NCI-H1092 treated with DMSO at 0.1 percent for 48 hours (cell line): Measurements from ENCODE around the gene TMEM14A.
"Not testable (repeated sequence)": the region's sequence is repeated elsewhere in the genome, so short reads cannot be mapped to it uniquely, and the experiment has no call there.

Experiments used
- DNase-seq: peaks from one replicate; lab custom pipeline; 2025; lab: John Stamatoyannopoulos, UW

TMEM14A gene

DNA sequence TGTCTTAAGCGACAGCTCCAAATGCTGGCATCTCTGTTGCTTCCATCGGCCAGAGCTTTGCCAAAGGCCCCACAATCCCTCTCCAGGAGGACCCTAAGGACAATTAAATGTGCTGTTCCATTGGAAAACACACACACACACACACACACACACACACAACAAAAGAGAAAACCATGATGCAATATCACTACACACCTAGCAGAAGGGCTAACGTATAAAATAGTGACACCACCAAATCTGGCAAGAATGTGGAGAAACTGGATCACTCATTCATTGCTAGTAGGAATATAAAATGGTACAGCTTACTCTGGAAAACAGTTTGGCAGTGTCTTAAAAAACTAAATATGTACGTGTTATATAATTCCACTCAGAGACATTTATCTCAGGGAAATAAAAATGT lies 13.0 kb upstream of the TMEM14A start:
- DNase-seq: no peak

DNA sequence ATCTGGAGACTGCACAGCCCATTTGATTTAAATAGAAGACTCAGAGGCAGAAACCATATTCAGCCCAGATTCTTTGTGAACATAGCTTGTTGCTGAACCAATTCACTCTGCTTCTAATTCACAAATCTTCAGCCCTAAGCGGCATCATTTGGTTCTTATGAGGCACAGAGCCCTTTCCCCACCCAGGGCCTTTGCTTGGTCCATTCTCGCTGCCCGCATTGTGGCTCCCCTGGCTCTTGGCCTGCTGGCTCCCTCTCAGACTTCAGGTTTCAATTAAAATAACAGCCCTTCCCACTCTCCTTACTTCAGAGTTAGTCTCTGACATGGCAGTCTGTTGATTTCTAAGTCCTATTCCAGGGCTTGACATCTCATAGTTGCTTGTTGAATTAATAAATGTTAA lies 9.4 kb upstream of the TMEM14A start:
- no peak for DNase-seq

DNA sequence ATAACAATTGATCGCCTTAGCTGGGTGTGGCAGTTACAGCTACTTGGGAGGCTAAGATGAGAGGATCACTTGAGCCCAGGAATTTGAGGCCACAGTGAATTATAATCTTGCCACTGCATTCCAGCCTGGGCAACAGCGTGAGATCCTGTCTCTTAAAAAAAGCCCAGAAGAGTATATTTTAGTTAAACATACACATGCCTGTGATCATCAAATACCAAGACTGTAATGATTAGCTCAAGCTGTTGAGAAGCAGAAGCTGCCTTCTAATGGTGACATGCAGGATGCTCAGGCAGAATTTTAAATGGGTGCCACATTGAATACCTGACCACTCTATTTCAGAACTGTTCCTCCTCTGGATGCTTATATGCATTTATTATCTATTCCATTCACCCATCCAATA lies 8.9 kb upstream of the TMEM14A start:
- no peak for DNase-seq

DNA sequence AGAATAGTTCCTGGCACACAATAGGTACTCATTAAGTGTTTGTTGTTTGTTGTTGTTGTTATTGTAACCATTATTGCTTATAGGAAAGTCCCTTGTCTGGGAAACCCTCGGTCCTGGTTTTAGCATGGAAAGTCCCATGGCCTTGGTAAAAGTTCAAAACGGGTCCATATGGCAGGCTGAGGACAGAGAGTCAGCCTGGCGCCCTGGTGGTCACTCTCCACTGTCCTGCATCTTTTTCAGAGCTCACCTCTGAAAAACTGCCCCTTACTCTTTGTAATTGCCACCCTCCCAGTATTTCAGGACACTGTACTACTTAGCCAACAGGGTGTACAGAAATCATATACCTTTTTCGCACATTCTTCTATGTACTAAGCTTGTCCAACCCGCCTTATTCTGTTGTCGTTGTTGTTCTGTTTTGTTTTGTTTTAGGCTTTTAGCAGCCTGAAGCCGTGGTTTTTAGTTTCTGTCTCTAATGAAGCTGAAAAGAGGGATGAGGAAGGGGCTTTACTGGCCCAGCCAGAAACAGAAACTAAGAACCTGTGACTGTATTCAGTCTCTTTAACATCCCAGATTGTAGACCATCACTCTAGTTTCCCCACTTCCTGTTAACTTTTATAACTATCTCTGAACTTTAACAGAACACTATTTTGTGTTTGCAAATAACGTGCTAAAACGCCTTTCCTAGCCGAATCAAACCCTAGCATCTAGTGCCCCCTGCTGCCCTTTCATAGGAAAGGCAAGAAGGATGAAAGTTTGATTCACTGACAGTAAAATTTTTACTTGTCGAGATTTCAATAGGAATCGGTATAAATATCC lies 7.6 kb upstream of the TMEM14A start:
- peak; percentile 72 for DNase-seq

DNA sequence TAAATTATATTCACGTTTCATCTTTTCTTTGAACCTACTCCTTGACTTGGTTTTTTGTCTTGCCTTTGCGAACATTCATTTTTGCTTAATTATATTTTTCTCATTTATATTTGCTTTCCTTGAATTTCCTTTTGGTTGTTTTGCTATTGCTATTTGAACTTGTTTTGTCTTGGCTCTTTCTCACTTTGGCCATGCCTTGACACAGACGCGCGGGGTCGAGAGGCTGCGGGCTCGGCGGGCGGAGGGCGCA lies 7.1 kb upstream of the TMEM14A start:
- no peak for DNase-seq

DNA sequence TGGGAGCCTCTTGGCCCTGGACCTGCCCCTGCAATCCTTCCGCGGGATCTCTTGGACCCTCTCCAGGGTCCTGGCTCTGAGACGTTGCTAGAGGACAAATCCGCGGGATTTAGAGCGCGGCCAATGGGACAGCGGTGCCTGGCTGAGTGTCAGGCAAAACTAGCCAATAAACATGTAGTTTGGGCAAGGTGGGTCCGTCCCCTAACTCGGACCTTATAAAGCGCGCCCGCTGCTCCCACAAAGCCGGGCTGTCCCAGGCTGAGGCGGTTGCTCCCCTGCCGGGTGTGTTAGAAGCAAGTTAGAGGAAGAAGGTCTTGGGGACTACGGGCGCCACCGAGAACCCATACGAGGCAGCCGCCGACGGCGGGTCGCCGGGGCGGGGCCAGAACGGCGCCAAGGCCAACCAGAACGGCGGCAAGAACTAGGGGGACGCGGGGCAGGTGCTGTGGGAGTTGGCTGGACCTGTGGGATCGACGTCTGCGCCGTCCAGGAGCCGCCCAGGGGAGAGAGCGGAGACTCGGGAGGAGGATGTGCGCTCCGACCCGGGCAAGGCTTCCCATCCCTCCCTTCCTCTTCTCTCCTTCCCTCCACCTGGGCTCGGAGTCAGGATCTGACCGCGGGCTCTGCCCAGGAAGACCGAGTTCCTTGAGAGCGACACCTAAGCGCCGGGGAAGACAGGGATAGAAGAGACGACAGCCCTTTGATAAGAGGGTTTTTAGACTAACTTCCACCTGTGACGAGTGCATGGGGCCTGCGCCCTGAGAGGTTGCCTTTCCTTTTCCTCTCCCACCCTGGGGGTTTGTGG lies 6.5 kb upstream of the TMEM14A start:
- peak; percentile 90 for DNase-seq

DNA sequence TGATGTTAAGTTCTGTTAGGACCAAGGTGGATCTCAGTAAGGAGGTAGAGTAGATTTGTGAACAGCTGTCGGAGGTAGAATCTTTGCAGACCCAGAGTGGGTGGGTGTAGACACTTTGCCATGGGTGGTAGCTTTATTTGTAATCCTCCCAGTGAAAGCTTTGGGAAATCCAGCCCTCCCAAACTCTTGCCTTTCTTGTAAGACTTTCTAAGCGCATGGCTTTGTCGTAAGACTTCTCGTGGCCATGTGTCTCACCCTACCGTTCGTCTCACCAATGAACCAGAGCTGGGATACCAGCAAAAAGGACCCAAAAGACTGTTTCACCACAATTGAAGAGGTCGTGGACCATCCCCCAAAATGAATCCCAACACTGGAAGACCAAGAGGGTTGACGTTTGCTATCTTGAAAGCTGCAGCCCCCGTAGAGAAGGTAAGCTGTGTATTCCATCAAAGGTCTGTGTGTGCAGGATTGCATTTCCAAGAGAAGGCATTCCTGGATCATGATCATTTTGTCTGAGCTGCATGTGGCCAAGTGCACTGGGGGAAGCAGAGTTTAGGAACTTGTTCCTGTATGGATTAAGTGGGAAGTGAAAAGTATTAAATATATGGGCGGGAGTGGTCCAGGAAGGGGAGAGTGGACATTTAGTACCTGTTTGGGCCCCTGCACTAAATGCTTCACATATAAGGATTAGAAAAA lies 5.8 kb upstream of the TMEM14A start:
- no peak for DNase-seq

DNA sequence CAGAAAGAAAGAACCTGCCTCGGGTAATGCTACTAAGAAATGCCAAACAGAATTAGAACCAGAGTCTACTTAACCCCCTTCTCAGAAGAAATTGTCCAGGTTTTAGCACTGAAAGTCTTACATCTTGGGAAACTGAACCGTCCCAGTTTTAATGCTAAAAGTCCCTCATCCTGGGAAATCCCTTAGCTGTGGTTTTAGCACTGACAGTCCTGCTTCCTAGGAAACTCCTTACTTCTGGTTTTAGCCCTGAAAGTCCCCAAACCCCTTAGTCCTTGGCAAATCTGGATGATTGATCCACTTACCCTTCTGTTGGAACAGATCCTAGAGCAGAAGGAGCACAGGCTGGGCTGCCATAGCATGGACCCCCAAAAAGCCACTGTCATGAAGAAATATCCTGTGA lies 4.8 kb upstream of the TMEM14A start:
- no peak for DNase-seq

DNA sequence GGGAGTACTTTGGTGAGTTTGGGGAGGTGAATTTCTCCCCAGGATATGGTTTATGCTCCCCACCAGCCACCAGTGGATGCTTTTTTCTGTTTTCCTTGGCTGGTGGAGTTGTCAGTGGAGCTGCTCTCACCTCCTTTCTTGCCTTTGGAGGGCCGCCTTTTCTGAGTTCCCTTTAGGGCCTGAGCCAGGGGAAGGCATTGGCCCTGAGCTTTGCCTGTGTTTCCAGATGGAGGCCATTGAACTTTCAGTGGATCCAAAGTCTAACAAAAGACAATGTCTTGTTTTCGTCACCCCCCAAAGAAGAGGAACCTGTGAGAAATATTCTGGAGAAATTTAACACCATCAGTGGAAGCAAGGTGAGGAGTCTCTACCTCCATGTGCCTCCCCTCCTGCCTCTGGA lies 4.4 kb upstream of the TMEM14A start:
- DNase-seq: no peak

DNA sequence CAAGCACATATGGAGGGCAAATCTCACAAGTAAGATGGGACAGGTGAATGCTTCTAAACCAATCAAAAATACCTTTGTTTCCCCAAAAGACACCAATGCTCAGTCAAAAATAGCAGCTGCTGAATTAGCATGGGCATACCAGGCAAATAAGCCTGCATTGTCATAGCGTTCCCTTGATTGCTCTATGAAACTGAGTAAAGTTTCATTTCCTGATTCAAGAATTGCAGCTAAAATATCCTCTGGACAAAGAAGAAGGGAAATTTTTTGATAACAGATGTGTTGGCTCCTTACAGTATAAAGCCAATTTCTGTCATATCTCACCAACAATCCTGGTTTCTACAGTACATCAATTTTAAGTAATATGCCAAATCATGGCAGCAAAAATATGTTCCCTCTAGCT lies 3.3 kb upstream of the TMEM14A start:
- DNase-seq: no peak

DNA sequence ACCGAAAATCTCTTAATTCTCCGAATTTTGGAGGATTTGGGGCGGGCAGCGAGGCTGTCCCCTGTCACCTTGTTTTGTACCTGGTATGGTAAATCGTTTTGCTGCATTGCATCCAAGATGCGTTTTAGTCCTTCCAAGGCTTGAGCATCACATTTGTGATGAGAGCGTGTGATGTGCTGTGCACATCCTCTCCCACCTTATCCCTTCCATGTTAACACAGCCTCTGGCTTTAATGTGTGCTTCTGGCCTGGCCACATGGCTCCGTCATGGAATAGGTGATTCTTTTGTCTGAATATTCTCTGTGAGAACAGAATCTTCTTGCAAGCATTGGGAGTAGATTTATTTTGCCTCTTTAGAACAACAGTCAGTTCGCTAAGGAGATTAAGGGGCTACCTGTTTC lies 763 bp downstream of the TMEM14A start:
- DNase-seq: no peak

DNA sequence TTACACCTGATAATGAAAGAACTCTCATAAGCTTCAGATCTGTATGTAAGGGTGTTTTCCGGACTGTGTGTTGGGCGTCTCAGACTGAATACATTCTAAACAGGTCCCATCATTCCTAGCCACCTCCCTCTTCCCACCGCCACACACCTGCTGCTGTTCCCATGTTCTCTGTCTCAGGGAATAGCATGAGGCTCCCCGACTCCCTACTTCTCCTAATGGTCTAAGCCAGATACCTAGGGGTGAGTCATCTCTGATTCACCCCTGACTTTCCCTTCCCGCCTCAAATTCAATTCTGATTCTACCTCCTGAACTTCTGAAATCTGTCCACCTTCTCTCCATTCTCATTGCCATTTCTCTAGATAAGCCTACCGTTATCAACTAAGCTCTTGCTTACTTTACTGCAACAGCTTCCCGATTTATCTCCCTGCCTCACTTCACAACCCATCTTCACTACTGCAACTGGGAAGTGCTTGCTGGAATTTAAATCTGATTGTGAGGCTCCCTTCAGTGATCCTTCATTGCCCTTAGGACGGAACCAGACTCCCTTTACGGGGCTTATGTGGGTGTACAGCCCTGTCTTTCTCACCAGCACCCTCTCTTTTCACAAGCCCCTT lies 1.6 kb downstream of the TMEM14A start:
- no peak for DNase-seq

DNA sequence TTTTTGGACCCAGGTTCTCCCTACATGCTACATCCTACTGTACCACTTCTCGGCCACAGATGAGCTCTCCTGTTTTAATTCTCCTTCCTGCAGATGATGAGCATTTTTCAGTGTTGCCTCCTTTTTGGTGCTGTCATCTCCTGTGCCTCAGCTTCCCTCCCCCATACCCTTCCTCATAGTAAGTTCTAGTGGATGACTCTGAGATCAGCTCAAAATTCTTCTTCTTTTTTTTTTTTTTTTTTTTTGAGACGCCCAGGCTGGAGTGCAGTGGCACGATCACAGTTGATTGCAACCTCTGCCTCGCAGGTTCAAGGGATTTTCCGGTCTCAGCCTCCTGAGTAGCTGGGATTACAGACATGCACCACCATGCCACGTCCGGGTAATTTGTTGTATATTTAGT lies 3.8 kb downstream of the TMEM14A start:
- no peak for DNase-seq

DNA sequence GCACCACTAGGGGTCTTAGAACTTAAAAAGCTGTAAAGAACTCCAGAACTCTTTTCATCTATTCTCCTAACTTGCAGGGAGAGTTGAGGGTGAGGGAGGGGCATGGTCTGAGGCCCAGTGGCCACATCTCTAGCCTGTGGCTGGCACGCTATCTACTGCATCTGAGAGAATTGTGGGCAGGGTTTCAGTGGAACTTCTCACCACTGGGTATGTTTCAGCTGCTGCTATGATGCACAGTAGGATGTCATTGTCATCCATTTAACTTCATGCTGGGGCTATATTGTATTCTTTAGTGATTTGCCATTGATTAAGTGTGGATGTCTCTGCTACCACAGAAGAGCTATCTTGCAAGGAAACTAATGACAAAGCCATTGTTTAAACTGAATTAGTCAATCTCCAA lies 4.5 kb downstream of the TMEM14A start:
- no peak for DNase-seq

DNA sequence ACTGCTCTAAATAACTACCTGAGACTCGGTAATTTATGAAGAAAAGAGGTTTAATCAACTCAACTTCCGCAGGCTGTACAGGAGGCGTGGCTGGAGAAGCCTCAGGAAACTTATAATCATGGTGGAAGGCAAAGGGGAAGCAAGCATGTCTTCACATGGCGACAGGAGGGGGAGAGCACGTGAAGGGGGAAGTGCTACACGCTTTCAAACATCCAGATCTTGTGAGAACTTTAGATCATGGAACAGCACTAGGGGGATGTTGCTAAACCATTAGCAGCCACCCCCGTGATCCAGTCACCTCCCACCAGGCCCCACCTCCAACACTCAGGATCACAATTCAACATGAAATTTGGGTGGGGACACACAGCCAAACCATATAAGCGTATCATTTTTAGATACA lies 5.7 kb downstream of the TMEM14A start:
- not testable (repeated sequence) for DNase-seq

DNA sequence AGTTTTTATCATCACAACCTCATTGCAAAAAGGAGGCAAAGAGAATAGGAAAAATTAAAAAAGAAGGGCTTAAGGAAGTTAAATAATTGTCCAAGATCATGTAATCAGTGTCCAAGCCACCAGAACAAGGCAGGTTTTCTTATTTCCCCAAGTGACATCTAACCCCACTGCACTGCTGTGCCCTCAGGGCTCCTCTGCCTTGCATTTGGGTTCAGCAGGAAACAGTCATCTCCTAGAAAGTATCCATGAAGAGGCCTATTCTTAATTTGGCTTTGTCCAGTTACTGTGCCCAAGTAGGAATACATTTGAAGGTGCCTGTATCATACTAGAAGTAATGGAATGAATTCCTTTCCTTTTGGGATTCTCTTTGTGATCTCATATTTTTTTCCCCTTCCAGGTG lies 10.5 kb downstream of the TMEM14A start:
- no peak for DNase-seq

DNA sequence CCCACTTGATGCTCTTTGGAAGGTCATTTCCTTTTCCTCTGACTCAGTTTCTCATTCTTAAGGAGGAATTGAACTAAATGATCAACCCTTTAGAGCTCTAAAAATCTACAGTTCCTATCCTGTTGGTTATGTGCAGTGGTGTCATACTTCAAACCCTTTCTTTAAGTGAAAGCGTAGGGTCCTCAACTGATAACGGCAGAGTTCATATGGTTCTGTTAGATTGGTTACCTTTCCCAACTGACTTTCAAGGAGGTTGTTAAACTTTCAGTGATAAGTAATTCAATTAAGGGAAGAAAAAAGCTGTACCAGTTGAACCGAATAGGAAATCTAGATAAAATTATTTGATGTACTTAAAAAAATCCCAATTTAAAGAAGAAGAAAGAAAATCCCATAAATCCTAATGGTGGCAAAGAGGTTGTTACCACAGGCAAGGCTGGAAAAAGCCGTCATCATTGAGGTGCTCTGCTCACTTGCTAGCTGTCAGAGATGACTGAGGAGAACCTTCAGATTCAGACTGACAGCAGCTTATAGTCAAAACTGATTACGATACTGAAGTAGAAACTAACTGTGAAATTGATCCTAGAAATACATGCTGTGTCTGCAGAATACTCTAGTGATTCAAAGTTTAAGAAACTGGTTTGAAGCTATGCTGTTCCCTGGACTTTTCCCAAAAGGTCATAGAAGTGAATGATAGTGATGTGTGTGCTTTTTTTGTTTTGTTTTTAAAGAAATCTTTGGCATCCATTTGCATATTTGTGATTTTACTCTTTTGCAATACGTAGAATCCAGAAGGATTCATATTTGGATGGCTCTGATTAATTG lies 16.2 kb downstream of the TMEM14A start:
- DNase-seq: no peak

DNA sequence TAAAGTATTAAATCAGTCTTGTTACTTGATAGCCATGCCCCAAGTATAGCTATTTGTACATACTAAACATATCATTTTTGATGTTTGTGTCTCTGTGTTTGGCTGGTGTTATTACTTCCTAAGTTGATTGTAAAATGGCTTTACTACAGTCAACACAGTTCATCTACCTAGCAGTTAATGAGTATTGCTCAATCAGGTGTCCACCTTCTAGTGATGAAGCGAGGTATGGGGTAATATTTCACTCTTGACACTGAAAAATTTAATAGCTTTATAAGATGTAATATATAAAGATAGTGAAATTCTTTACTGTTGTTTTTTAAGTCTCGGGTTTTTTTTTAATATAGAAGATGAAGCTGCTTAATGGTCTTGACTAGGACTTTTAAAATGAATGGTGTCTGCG lies 18.9 kb downstream of the TMEM14A start:
- DNase-seq: no peak

DNA sequence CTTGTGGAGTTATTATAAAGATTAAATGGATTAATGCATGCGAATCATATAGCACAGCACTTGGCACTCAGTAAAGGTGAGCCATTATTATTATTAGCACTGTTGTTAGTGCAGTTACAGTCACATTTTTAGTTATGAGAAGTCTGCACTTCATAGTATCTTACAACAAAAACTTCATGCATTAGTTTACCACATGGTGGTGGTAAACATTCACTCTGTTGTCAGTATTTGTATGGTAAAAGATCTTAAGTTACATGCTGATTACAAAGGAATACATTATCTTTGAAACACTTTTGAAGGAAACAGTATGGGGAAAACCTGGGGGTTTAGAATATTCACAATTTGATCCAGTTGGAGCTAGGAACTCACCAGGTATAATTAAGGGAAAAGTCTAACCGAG lies 20.8 kb downstream of the TMEM14A start:
- no peak for DNase-seq

DNA sequence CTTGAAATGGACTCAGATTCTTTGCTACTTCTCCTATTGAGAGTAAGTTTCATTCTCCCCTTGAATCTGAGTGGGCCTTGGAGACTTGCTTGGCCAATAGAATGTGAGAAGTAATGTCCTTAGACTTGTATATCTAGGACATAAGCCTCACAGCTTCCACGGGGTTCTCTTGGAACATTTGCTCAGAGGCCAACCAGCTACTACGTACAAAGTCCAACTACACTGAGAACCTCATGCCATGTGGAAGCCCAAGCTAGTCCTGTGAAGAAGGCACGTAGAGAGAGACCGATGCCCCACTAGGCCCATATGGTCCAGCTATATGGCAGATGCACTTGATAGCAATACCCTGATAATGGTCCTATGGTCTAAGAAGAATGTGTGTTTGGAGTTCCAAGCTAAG lies 22.9 kb downstream of the TMEM14A start:
- no peak for DNase-seq

DNA sequence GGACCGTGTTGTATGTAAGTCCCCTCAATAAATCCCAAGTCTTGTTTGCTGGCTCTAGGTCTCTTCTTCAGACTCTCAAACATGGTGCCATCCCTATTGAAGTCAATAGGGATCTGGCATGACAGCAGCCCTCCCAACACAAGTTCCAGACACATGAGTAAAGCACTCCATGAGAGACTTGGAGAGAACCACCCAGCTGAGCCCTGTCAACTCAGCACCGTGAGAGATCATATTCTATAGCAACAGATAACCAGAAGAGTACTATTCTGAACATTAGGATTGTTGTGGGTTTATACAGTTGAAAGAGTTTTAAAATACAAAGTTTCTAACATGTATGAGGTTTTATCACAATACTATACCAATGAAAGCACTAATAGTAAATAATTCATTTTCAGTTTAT lies 23.5 kb downstream of the TMEM14A start:
- DNase-seq: no peak

DNA sequence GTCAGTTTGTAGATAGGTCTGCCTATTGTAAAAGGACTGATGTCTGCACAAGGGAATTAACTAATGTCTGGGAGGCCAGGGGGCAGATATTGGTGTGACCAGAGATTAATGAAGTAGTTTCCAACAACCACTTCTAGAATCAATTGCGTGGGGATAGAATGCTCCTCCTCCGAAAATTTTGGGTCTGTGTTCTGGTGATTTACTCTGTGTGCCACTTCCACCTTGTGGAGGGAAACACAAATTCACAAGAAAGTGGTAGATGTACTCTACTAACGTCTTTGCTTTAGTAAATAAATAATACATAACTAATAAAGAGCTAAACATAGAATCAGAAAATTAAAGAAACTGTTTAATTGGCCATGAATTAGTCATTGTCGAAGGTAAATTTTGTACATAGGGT lies 25.5 kb downstream of the TMEM14A start:
- DNase-seq: no peak
